IMR-90 (cell line): ENCODE results near the gene KCTD5. TPM values are rescaled to one million over a fixed set of nuclear protein-coding genes. Genes with fewer than 3 reads are reported as not detected.

Source experiments
- ATAC-seq: fragments of 200-7000 bp; cut with Tn5 transposase; 2 replicates; pipeline ENCODE4 v1.9.1; 2020; ENCODE audit warnings: low read depth, mild to moderate bottlenecking, moderate library complexity
- BruUV-seq: library from RNA; stranded (reverse); fragments of 400-500 nt; replicated peaks from 2 replicates; lab custom pipeline; 2021; lab: Mats Ljungman, UMichigan
- CTCF ChIA-PET: fragments of 300-600 bp; formaldehyde crosslinking; extraction: SDS; loops from one replicate; lab custom pipeline; 2021; ENCODE audit warnings: antibody characterized with exemption; lab: Yijun Ruan, JAX
- POLR2A ChIA-PET: fragments of 300-600 bp; sonication (Branson Sonifier 250); formaldehyde crosslinking; loops from one replicate; lab custom pipeline; 2022; ENCODE audit warnings: antibody characterized with exemption; ENCODE audit not compliant: unreplicated experiment; lab: Charles Lee
- DNase-seq: peaks from one replicate; pipeline ENCODE4 v3.0.0; 2013
- H2AFZ ChIP-seq: replicated peaks from 2 replicates; pipeline ENCODE3; 2013; ENCODE audit warnings: low read length, mild to moderate bottlenecking; ENCODE audit not compliant: poor library complexity
- H2AK5ac ChIP-seq: 2 replicates; pipeline ENCODE4 v1.6.1; 2013; ENCODE audit warnings: low read depth, low read length, inconsistent platforms
- H2AK9ac ChIP-seq: replicated peaks from 2 replicates; pipeline ENCODE3; 2013; ENCODE audit warnings: mild to moderate bottlenecking, low read depth, low read length, moderate library complexity; ENCODE audit not compliant: poor library complexity
- H2BK120ac ChIP-seq: 2 replicates; pipeline ENCODE4 v1.6.1; 2013; ENCODE audit warnings: low read depth, low read length, inconsistent platforms
- H2BK15ac ChIP-seq: 3 replicates; pipeline ENCODE4 v1.6.1; 2013; ENCODE audit warnings: low read depth, low read length, inconsistent platforms
- H2BK20ac ChIP-seq: 2 replicates; pipeline ENCODE4 v1.6.1; 2013; ENCODE audit warnings: low read depth, mild to moderate bottlenecking, inconsistent platforms, low read length, moderate library complexity
- H2BK5ac ChIP-seq: 2 replicates; pipeline ENCODE4 v1.6.1; 2013; ENCODE audit warnings: mild to moderate bottlenecking, low read depth, low read length, inconsistent platforms; ENCODE audit not compliant: poor library complexity, severe bottlenecking
- H3K14ac ChIP-seq: replicated peaks from 2 replicates; pipeline ENCODE4 v1.6.1; 2013; ENCODE audit warnings: low read depth, low read length, inconsistent platforms
- H3K18ac ChIP-seq: 2 replicates; pipeline ENCODE4 v1.6.1; 2013; ENCODE audit warnings: low read depth, low read length, control low read depth
- H3K23ac ChIP-seq: 2 replicates; pipeline ENCODE4 v1.6.1; 2013; ENCODE audit warnings: low read depth, low read length, inconsistent platforms
- H3K27ac ChIP-seq: 2 replicates; pipeline ENCODE4 v1.5.1; 2013; ENCODE audit warnings: mild to moderate bottlenecking, control low read depth, low read length; ENCODE audit not compliant: insufficient read depth
- H3K27me3 ChIP-seq: 2 replicates; pipeline ENCODE4 v1.6.1; 2013; ENCODE audit warnings: low read length; ENCODE audit not compliant: control insufficient read depth, insufficient read depth
- H3K36me3 ChIP-seq: 2 replicates; pipeline ENCODE4 v1.6.1; 2013; ENCODE audit warnings: low read length, mixed read lengths; ENCODE audit not compliant: control insufficient read depth, insufficient read depth
- H3K4ac ChIP-seq: 2 replicates; pipeline ENCODE4 v1.6.1; 2013; ENCODE audit warnings: low read depth, low read length, inconsistent platforms
- H3K4me1 ChIP-seq: 2 replicates; pipeline ENCODE4 v1.6.1; 2013; ENCODE audit warnings: low read length, mixed read lengths; ENCODE audit not compliant: control insufficient read depth, insufficient read depth
- H3K4me2 ChIP-seq: 2 replicates; pipeline ENCODE4 v1.6.1; 2013; ENCODE audit warnings: low read depth, mild to moderate bottlenecking, control low read depth, low read length, moderate library complexity
- H3K4me3 ChIP-seq: 2 replicates; pipeline ENCODE4 v1.5.1; 2013; ENCODE audit warnings: low read depth, mild to moderate bottlenecking, control low read depth, low read length, moderate library complexity; ENCODE audit not compliant: insufficient read depth
- H3K56ac ChIP-seq: 2 replicates; pipeline ENCODE4 v1.6.1; 2013; ENCODE audit warnings: low read length, inconsistent platforms; ENCODE audit not compliant: insufficient read depth; ENCODE audit errors: extremely low read depth
- H3K79me1 ChIP-seq, 2 experiments: 2 replicates each; pipeline ENCODE4 v1.6.1; 2013; ENCODE audit warnings: low read length in 2 of 2, inconsistent platforms in 1 of 2, low read depth in 1 of 2
- H3K9ac ChIP-seq: 2 replicates; pipeline ENCODE4 v1.6.1; 2013; ENCODE audit warnings: low read depth, low read length, control low read depth
- H3K9me1 ChIP-seq: 2 replicates; pipeline ENCODE4 v1.6.1; 2013; ENCODE audit warnings: low read length, inconsistent platforms; ENCODE audit not compliant: insufficient read depth
- H3K9me3 ChIP-seq: 2 replicates; pipeline ENCODE4 v1.6.1; 2013; ENCODE audit warnings: low read length; ENCODE audit not compliant: control insufficient read depth, insufficient read depth
- H4K20me1 ChIP-seq: 2 replicates; pipeline ENCODE4 v1.6.1; 2013; ENCODE audit warnings: low read length, inconsistent platforms; ENCODE audit not compliant: insufficient read depth
- H4K5ac ChIP-seq: 2 replicates; pipeline ENCODE4 v1.6.1; 2013; ENCODE audit warnings: mild to moderate bottlenecking, low read depth, low read length, control low read depth
- H4K8ac ChIP-seq, 2 experiments: 2 replicates each; pipeline ENCODE4 v1.6.1; 2013; ENCODE audit warnings: low read depth in 2 of 2, low read length in 2 of 2, control low read depth in 1 of 2, inconsistent platforms in 1 of 2
- H4K91ac ChIP-seq: 2 replicates; pipeline ENCODE4 v1.6.1; 2013; ENCODE audit warnings: low read depth, low read length, inconsistent platforms; ENCODE audit not compliant: insufficient read depth
- CHD1 ChIP-seq: IDR thresholded peaks from 2 replicates; pipeline ENCODE4 v1.6.1; 2012; ENCODE audit warnings: low read depth, low read length, improper control_type of control experiment
- NFE2L2 ChIP-seq: fragments of 150-350 bp; IDR thresholded peaks from 2 replicates; pipeline ENCODE4 v1.6.1; 2016; ENCODE audit warnings: low read depth, mild to moderate bottlenecking, low read length
- WGBS, 2 experiments: methylation state at CpG; one replicate each; pipeline versions ENCODE4 v1.1.5 to v1.1.7; 2013; ENCODE audit warnings: missing lambda C conversion rate in 2 of 2; ENCODE audit not compliant: insufficient read length in 1 of 2; ENCODE audit errors: extremely low coverage in 2 of 2; 5-methylcytosine and 5-hydroxymethylcytosine counted together
- dilution Hi-C: fragments of 300-500 bp; cut with HindIII; formaldehyde crosslinking; loops from one replicate; pipeline ENCODE4 v1.14.3; 2018; ENCODE audit warnings: low sequenced_read_pairs; ENCODE audit not compliant: unreplicated experiment
- in situ Hi-C: fragments of 300-500 bp; cut with MboI; formaldehyde crosslinking; loops from 3 replicates; pipeline ENCODE4 v1.14.3; 2019; ENCODE audit warnings: low sequenced_read_pairs, inconsistent platforms, mixed read lengths
- intact Hi-C: fragments of 100-400 bp; cut with micrococcal nuclease; formaldehyde crosslinking; loops from 2 replicates; pipeline ENCODE4 v1.10.0; 2022
- polyA plus RNA-seq, 3 experiments: library from polyadenylated mRNA; depleted of rRNA; stranded (reverse); fragments of >200 nt; gene quantifications; 2 replicates each; pipeline ENCODE4 v1.2.3, GENCODE V29; 2012; ENCODE audit warnings: low replicate concordance in 1 of 3
- total RNA-seq: library from RNA; depleted of rRNA; stranded (reverse); fragments of >200 nt; gene quantifications from 2 replicates; pipeline ENCODE4 v1.2.3, GENCODE V29; 2012

Gene KCTD5
- total and polyA plus RNA-seq, 2 of the 4 experiments (the other 2 are of a cell fraction) = 17.2 to 56.2 TPM

DNA sequence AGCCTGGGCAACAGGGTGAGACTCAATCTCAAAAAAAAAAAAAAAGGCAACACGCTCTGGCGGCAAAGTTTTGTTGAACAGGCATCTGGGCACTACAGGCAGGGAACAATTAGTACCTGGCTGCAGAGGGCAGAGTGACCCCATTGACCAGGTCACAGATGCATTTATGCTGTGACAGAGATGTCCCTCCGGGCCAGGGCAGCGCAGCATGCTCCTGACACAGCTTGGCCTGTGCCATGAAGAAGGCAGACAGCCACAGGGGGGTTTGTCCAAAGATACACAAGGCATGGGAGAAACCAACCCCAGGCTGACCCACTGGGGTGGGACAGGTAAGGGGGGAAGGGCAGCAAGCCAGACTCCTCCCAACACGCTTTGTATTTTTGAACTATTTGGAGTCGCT lies 62.4 kb downstream of the KCTD5 start:
- H3K56ac ChIP-seq = no peak overlapping the region
- no peak overlapping the region for H3K27ac ChIP-seq
- no peak overlapping the region for H2BK20ac ChIP-seq
- intact Hi-C loops (no loop called here), in situ Hi-C loops (no loop called here), dilution Hi-C loops (no loop called here)
- no peak overlapping the region for H2AK9ac ChIP-seq
- no peak overlapping the region for H3K9ac ChIP-seq
- H3K36me3 ChIP-seq = no peaks in the 10 kb centered on the region
- H3K4ac ChIP-seq = no peak overlapping the region
- no peak overlapping the region for H4K5ac ChIP-seq
- BruUV-seq = no TSS peak
- H3K4me2 ChIP-seq = no peak overlapping the region
- H3K79me1 ChIP-seq = no peaks in the 10 kb centered on the region
- 96% methylated on average over 4 of the region's 6 CpGs; no CpG with 5 or more reads in 1 of the 2 experiments for whole genome bisulfite sequencing, 2 experiments
- no peak overlapping the region for H2AK5ac ChIP-seq
- H3K4me3 ChIP-seq = no peak overlapping the region
- H4K20me1 ChIP-seq = no peaks in the 10 kb centered on the region
- no peak overlapping the region for H2BK5ac ChIP-seq
- no peaks in the 10 kb centered on the region for H3K9me1 ChIP-seq
- H3K14ac ChIP-seq = no peak overlapping the region
- ChIA-PET CTCF (no interaction called here), POLR2A (no interaction called here)
- no peak for DNase-seq
- no peaks in the 10 kb centered on the region for H3K9me3 ChIP-seq
- H2AFZ ChIP-seq = no peak overlapping the region
- no peak overlapping the region for H3K23ac ChIP-seq
- TF ChIP-seq CHD1 = no peak
- no peak for TF ChIP-seq NFE2L2
- no peak overlapping the region for H4K91ac ChIP-seq
- no peak for ATAC-seq
- H4K8ac ChIP-seq = no peak overlapping the region
- no peak overlapping the region for H2BK15ac ChIP-seq
- H3K4me1 ChIP-seq = no peaks in the 10 kb centered on the region
- H3K27me3 ChIP-seq = no peaks in the 10 kb centered on the region; the same call in 1 of the 2 replicates
- H3K18ac ChIP-seq = no peak overlapping the region
- no peak overlapping the region for H2BK120ac ChIP-seq
